ENCODE measurements around the gene ATXN2. TPM values are rescaled to one million over a fixed set of nuclear protein-coding genes. Genes with fewer than 3 reads are reported as not detected.

ATXN2 gene
- total and polyA plus RNA-seq, 2 donors from 2014 or later = 27.1 to 56.5 TPM

DNA sequence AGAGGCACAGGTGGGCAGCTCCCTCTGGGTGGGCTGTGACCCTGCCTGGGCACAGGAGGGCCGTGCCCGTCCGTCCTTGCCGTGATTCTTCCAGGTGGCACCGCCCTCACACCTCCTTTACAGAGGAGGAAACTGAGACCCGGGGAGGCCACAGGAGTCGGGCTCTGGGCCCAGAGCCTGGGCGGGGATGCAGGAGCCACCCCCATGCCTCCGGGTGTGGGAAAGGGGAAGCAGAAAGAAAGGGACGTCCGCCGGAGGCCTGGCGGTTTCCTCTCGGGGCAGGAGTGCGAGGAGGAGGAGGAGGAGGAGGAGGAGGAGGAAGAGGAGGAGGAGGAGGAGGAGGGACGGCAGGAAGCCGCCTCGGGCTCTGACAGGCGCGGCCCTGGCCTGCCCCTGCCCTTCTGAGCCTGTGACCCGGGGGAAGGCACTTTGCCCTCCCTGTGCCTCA lies 170.4 kb downstream of the ATXN2 start:
- Histone ChIP-seq H3K4me3 (ENCODE audit: low read length in 3 of 3) (no peak overlapping the region), H3K27me3 (ENCODE audit: control insufficient read depth, insufficient read depth, low read length) (no peaks in the 10 kb centered on the region), H3K9ac (ENCODE audit: low read length in 3 of 3) (no peak overlapping the region), H3K36me3 (ENCODE audit: control insufficient read depth in 2 of 3, insufficient read depth in 3 of 3, low read length in 3 of 3) (no peaks in the 10 kb centered on the region), H3K4me1 (ENCODE audit: control insufficient read depth in 2 of 3, insufficient read depth in 2 of 3, low read depth in 1 of 3, low read length in 3 of 3) (peaks cover 0 to 39% (median 5%) of the 10 kb centered on the region in 3 donors), H3K9me3 (ENCODE audit: control insufficient read depth in 2 of 3, insufficient read depth in 1 of 3, low read length in 3 of 3) (no peaks in the 10 kb centered on the region), H3K27ac (ENCODE audit: low read depth in 2 of 2, low read length in 2 of 2) (peak overlapping the region; percentile 74 to 84)
- peak in 2 of 5 donors; percentile 43 to 88 for DNase-seq
- FAIRE-seq = no peak
- intact Hi-C loops (cut with DNase I) = no loop called here
- TF ChIP-seq, protein P1, sequence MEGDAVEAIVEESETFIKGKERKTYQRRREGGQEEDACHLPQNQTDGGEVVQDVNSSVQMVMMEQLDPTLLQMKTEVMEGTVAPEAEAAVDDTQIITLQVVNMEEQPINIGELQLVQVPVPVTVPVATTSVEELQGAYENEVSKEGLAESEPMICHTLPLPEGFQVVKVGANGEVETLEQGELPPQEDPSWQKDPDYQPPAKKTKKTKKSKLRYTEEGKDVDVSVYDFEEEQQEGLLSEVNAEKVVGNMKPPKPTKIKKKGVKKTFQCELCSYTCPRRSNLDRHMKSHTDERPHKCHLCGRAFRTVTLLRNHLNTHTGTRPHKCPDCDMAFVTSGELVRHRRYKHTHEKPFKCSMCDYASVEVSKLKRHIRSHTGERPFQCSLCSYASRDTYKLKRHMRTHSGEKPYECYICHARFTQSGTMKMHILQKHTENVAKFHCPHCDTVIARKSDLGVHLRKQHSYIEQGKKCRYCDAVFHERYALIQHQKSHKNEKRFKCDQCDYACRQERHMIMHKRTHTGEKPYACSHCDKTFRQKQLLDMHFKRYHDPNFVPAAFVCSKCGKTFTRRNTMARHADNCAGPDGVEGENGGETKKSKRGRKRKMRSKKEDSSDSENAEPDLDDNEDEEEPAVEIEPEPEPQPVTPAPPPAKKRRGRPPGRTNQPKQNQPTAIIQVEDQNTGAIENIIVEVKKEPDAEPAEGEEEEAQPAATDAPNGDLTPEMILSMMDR (IDR thresholded peaks at IDR 0.05; ENCODE audit: borderline replicate concordance, extremely low read depth, insufficient read depth) = no peak

DNA sequence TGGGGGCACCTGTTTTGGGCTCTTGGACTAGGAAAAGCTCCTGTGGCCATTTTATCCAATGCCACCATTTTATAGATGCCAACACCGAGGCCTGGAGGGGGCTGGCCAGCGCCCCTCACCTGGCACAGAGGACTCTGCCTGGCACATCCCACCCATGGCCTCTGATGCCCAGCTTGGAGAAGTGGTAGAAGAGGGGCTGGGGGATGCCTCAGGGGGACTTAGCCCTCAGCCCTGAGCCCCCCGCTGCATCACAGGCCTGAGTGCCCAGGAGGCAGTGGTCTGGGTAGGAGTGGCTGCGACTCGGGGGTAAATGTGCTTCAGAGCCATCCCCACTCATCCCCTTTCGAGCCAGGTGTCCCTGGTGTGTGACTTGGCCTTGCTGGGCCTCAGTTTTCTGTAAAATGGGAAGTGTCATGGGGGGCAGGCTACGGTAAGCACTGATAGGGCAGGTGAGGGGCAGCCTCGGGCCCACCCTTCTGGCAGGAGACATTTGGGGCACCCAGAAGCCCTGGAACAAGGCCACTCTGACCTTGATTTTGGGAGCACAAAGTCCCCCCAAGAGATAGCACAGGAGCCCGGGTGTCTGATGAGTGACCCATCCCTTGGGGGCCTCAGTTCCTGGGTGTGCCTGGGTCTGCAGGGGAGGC lies 170.9 kb downstream of the ATXN2 start:
- FAIRE-seq (no peak), DNase-seq (no peak)
- no peaks in the 10 kb centered on the region for H3K27me3 ChIP-seq (ENCODE audit: control insufficient read depth, insufficient read depth, low read length)
- H3K9me3 ChIP-seq (ENCODE audit: control insufficient read depth in 2 of 3, insufficient read depth in 1 of 3, low read length in 3 of 3) = no peaks in the 10 kb centered on the region
- no peak overlapping the region for H3K9ac ChIP-seq (ENCODE audit: low read length in 3 of 3)
- H3K27ac ChIP-seq (ENCODE audit: low read depth in 2 of 2, low read length in 2 of 2) = peak overlapping the region; percentile 74 to 84
- peaks cover 0 to 36% (median 5%) of the 10 kb centered on the region in 3 donors for H3K4me1 ChIP-seq (ENCODE audit: control insufficient read depth in 2 of 3, insufficient read depth in 2 of 3, low read depth in 1 of 3, low read length in 3 of 3)
- H3K4me3 ChIP-seq (ENCODE audit: low read length in 3 of 3) = no peak overlapping the region
- H3K36me3 ChIP-seq (ENCODE audit: control insufficient read depth in 2 of 3, insufficient read depth in 3 of 3, low read length in 3 of 3) = no peaks in the 10 kb centered on the region
- TF ChIP-seq, protein P1 (IDR thresholded peaks at IDR 0.05; ENCODE audit: borderline replicate concordance, extremely low read depth, insufficient read depth) = no peak
- intact Hi-C loops (cut with DNase I) = no loop called here

DNA sequence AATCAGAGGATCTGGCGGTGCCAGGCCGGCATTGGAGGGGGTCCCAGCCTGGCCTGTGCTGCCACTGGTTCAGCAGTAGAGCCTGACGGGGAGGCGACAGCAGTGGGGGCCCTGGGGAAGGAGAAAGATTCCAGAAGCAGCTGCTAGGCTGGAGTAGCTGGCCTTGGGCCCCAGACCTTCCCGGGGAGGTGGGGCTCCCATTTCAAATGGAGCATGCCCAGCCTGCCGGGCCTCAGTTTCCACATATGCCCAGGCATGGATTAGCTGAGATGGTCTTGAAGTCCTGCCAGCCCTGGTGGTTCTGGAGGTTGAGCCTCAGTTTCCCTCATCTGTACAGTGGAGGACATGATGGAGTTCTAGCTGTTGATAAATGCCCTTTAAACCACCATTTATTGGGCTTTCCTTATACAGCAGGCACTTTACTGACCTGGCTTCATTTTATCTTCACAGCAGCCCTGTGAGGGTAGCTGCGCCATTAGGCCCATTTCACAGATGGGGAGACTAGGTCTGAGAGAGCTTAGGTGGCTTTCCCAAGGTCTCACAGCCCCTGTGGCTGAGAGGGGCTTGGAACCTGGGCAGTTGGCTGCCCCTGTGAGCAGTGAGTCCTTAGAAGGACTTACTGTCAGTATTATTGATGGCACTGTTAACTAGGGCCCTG lies 171.6 kb downstream of the ATXN2 start:
- no peak for DNase-seq
- H3K27me3 ChIP-seq (ENCODE audit: control insufficient read depth, insufficient read depth, low read length) = no peaks in the 10 kb centered on the region
- FAIRE-seq = no peak
- intact Hi-C loops (cut with DNase I) = no loop called here
- no peak overlapping the region for H3K4me3 ChIP-seq (ENCODE audit: low read length in 3 of 3)
- H3K36me3 ChIP-seq (ENCODE audit: control insufficient read depth in 2 of 3, insufficient read depth in 3 of 3, low read length in 3 of 3) = no peaks in the 10 kb centered on the region
- TF ChIP-seq, protein P1 (IDR thresholded peaks at IDR 0.05; ENCODE audit: borderline replicate concordance, extremely low read depth, insufficient read depth) = no peak
- H3K4me1 ChIP-seq (ENCODE audit: control insufficient read depth in 2 of 3, insufficient read depth in 2 of 3, low read depth in 1 of 3, low read length in 3 of 3) = peaks cover 0 to 36% (median 5%) of the 10 kb centered on the region in 3 donors
- H3K27ac ChIP-seq (ENCODE audit: low read depth in 2 of 2, low read length in 2 of 2) = peak overlapping the region in 1 of 2 donors; percentile 84
- H3K9me3 ChIP-seq (ENCODE audit: control insufficient read depth in 2 of 3, insufficient read depth in 1 of 3, low read length in 3 of 3) = no peaks in the 10 kb centered on the region
- H3K9ac ChIP-seq (ENCODE audit: low read length in 3 of 3) = no peak overlapping the region
